GM21381 (cell line): ENCODE data around the gene GJD2.

ENCODE experiments used
- ATAC-seq: cut with Tn5 transposase; IDR thresholded peaks from one replicate; pipeline ENCODE4 v1.9.1; 2021; ENCODE audit warnings: mild to moderate bottlenecking, moderate library complexity; ENCODE audit not compliant: unreplicated experiment

Gene GJD2

DNA sequence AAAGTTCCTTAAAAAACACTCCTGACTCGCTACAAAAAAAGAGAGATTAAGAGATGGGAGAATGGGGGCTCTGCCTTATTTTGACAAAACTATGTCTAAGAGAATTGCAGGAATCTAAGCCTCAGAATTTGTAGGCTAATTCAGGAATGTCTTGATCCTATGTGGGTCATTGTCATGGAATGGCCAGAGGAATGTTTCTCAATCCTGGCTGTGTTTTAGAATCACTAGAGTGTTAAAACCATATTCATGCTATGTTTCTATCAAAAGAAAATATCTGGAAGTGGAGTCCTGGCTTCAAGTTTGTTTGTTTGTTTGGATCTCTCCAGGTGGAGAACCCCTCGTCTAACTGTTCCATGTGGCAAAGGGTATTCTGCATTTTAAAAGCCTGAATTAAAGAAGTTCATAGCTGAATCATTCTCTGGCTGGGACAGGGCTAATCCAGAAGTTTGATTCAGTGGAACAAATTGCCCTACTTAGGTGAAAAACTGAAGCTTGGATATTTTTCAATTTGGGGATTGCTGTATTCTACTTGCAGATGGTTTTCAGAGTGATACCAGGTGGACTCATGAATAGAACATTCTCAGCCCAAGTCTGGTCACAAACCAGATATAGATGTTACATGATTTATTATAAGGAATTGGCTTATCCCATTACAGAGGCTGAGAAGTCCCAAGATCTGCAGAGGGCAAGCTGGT lies 28.2 kb downstream of the GJD2 start:
- no peak for ATAC-seq

- ATAC-seq: no peak
Observed at GRCh38 chr15:34725556-34725955, 29.2 kb downstream of the GJD2 start.

GRCh38 chr15:34724481-34724880 lies 30.3 kb downstream of the GJD2 start:
- ATAC-seq: no peak

DNA sequence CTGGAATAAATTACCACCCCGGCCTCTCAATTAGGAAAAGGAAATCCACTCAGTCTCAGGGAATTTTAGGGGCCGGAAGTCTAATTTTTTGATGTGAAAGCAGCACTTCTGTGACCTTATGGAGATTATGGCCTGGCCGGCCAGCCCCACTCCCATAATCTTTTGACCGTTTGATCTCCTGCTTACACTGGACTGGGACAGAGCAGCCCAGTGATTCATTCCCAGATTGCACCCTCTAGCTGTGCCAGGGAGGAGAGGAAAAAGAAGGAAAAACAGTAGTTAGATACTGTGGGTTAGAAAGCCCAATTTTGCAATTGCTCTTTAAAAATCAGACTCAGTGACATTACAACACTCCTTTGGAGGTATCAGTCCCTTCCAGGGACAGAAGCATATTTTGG lies 32.4 kb downstream of the GJD2 start:
- no peak for ATAC-seq

GRCh38 chr15:34721802-34722438 lies 32.9 kb downstream of the GJD2 start:
- ATAC-seq: no peak

- no peak for ATAC-seq
Observed at GRCh38 chr15:34721157-34721801, 33.5 kb downstream of the GJD2 start.

- ATAC-seq: no peak
Observed at GRCh38 chr15:34719695-34720094, 35.1 kb downstream of the GJD2 start.

DNA sequence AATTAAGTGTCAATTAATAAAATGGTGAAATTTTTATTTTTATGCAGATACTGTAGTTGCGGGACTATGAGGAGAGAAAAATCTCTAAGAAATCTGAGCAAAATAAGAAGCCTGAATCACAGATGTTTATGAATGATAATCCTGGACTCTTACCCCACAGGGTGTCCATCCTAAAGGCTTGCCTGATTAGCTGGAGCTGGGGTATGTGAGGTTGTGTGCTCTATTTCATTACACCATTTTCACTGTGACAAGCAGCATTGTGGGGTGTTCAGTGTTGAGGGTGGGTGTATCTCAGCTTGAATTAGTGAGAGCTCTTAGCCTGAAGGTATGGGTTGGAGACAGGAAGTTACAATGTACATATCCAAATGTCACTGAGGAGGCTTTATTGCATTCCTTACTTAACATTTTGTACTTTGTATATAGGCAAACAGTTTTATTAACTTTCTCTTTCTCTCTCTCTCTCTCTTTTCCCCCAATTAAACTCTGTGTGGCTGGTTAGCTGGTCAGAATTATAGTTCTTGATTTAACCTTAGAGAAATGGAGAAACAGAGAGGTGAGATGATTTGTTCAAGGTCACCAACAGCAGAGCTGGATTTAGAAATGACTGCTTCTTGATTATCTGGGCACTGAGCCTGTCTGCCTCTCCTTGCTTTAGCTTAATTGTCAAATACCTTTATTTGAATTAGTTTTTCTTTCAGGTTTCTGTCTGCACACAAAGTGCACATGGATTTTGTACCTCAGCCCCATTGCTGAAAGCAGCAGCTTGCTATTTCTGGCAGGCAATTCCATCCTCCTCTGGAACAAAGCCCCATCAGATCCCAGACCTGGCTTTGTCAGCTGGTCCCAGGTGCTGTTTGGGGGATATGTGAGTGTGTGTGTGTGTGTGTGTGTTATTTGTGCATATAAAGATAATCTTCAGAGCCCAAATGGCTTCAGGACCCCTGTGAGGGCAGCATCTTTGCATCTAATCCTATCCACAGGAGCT lies 35.8 kb downstream of the GJD2 start:
- ATAC-seq: no peak

- ATAC-seq: no peak
Observed at GRCh38 chr15:34717729-34718128, 37.1 kb downstream of the GJD2 start.

DNA sequence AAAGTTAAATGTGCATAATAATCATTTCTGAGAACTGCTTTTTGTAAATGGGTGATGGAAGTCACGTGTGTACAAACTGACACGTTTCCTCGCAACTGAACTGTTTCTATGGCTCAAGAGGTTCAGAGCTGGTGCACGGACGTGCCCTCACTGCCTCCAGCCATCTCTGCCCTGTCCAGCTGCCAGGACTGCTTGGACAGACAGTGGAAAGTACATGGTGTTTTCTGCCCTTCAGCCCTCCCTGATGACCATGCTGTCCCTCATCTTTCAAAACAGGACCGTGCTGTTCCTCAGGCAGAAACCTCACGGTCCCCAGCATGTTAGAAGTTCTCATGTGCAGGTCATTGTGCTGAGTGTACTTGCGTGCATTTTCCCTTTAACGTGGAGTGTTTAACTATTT lies 38.7 kb downstream of the GJD2 start:
- no peak for ATAC-seq

DNA sequence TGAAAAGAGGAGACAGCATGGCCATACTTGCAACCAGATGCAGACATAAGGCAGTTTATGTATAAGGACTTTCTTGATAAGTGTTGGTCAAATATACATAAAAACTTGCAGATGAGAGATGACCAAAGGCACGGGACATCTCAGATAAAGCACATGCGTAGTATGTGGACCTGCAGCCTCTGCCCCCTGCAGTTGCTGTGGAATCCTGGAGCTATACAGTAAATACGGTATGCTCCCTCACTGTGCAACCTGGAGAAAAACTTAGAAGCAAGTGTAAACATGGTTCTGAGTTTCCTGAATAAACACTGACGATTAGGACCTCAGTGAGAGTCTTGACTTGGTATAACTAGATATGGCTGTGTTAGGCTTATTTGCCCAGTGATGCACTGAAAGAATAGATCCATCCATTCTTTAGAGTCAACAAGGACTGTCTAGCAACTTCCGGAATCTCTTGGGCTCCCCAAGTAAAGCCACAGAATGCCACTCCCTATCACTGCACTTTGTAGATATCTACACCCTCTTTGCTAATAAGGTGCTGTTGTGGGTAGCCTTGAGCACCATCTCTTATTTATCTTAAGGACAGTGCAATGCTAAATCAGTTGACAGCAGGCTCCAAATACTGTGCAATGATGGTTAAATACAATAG lies 40.2 kb downstream of the GJD2 start:
- ATAC-seq: no peak

DNA sequence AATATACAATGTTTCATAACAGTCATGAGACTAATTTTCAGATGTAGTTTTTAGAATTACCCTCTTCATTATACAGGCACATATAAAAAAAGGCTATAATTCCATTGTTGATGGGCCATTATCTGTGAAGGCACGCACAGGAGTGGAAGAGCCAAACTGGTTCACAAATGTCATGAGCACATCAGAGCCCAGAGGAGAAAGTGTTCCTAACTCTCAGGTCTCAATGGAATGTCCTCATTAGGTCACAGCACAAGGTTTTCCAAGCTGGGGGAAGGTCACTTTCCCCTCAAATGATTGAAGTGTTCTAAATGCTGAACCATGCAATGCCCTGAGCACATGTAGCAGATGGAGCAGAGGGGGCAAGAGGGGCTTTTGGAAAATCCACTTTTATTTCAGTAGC lies 41.2 kb downstream of the GJD2 start:
- no peak for ATAC-seq

GRCh38 chr15:34709866-34710265 lies 44.9 kb downstream of the GJD2 start:
- ATAC-seq: no peak

DNA sequence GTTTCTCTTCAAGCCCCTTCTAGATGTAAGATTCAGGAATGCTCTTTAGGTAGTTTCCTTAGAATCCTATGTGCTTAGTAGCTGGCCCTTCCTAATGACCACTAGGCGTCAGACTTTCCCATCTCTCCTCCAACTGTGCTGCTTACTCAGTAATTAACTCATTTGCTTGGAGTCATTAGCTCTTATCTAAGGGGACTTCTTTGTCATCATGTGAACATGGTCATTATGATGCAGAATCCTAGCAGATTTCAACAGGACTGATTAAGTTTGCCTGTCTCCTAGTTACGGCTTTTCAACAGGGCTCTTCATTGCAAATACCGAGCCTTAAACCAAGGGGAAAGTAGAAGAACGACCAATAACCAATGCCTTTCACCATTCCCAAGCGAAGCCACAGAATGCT lies 46.4 kb downstream of the GJD2 start:
- ATAC-seq: no peak

DNA sequence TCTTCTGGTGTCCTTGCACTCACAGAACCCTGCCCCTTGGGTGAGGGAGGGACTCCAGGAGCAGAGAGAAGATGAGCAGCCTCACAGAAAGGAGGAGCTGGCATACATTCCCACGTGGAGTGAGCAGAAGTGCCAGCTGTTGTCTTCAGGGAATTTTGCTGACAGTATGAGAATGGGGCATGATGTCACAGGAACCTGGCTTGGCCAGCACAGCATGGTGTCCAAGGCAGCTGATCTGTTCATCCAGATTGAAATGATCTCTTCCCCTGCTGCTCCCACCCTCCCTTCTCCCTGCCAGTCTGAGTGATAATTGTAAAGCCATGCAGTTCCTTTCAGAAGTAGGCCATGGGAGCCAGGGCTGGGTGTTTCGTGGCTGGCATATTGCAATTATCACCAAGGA lies 53.3 kb downstream of the GJD2 start:
- ATAC-seq: no peak
